ENCODE data around the gene PNPT1.
"Not testable (repeated sequence)": the region's sequence is repeated elsewhere in the genome, so short reads cannot be mapped to it uniquely, and the experiment has no call there.

Gene PNPT1

DNA sequence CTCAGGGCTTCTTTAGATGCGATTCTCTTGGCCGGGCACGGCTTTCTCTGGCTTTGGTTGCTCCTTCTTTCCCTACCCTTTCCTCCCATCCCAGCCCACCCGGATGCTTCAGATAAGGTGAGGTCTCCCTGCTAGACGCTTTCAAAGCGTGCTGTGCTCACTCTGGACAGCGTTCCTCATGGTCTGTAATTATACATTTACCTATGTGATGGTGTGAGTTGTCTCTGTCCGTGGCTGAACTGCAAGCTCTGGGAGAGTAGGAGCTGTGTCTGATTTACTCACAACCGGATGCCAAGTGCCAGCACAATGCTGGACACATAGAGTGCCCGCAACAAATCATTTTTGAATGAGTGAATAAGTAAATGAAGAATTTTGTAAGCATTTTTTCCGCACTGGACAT lies 26.8 kb upstream of the PNPT1 start:
- Histone ChIP-seq H3K79me2 (ENCODE audit: low read length) (no peaks in the 10 kb centered on the region), H3K27ac (ENCODE audit: low read length) (no peak overlapping the region), H2AFZ (ENCODE audit: low read depth, low read length) (no peak overlapping the region), H3K4me1 (ENCODE audit: low read length) (peaks cover 8% of the 10 kb centered on the region), H3K9ac (ENCODE audit: low read length) (no peak overlapping the region), H3K36me3 (replicated peaks; ENCODE audit: low read depth, low read length) (no peaks in the 10 kb centered on the region), H4K20me1 (ENCODE audit: insufficient read depth, low read length) (no peaks in the 10 kb centered on the region), H3K4me3 (ENCODE audit: low read length) (no peak overlapping the region), H3K27me3 (ENCODE audit: low read depth, low read length) (no peaks in the 10 kb centered on the region), H3K4me2 (ENCODE audit: low read length) (no peak overlapping the region), H3K9me3 (ENCODE audit: insufficient read depth, low read length) (no peaks in the 10 kb centered on the region)
- TF ChIP-seq EZH2phosphoT487 (IDR thresholded peaks at IDR 0.05; ENCODE audit: low read depth) (no peak), CTCF (IDR thresholded peaks at IDR 0.05; ENCODE audit: low read depth, low read length) (no peak)

DNA sequence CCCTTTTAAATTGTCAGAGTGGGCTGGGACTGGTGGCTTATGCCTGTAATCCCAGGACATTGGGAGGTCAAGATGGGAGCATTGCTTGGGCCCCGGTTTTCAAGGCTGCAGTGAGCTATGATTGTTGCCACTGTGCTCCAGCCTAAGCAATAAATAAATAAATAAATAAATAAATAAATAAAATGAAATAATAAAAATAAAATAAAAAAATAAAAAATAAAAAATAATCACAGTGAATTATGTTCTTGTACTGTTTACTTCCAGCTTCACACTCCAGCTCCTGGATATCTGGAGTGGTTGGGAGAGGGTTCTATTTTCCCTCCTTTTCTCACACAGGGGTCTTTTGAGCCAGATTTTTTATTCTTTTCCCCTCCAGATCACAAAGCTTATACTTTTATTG lies 26.2 kb upstream of the PNPT1 start:
- no peak overlapping the region for H3K27ac ChIP-seq (ENCODE audit: low read length)
- H3K4me3 ChIP-seq (ENCODE audit: low read length) = no peak overlapping the region
- peaks cover 8% of the 10 kb centered on the region for H3K4me1 ChIP-seq (ENCODE audit: low read length)
- H3K4me2 ChIP-seq (ENCODE audit: low read length) = no peak overlapping the region
- H3K36me3 ChIP-seq (replicated peaks; ENCODE audit: low read depth, low read length) = no peaks in the 10 kb centered on the region
- TF ChIP-seq CTCF (IDR thresholded peaks at IDR 0.05; ENCODE audit: low read depth, low read length) (no peak), EZH2phosphoT487 (IDR thresholded peaks at IDR 0.05; ENCODE audit: low read depth) (no peak)
- no peaks in the 10 kb centered on the region for H3K9me3 ChIP-seq (ENCODE audit: insufficient read depth, low read length)
- no peaks in the 10 kb centered on the region for H3K27me3 ChIP-seq (ENCODE audit: low read depth, low read length)
- H3K79me2 ChIP-seq (ENCODE audit: low read length) = no peaks in the 10 kb centered on the region
- H4K20me1 ChIP-seq (ENCODE audit: insufficient read depth, low read length) = no peaks in the 10 kb centered on the region
- no peak overlapping the region for H2AFZ ChIP-seq (ENCODE audit: low read depth, low read length)
- no peak overlapping the region for H3K9ac ChIP-seq (ENCODE audit: low read length)

- Histone ChIP-seq H3K27ac (ENCODE audit: low read length) (no peak overlapping the region), H3K4me1 (ENCODE audit: low read length) (peaks cover 12% of the 10 kb centered on the region), H3K36me3 (replicated peaks; ENCODE audit: low read depth, low read length) (no peaks in the 10 kb centered on the region), H3K9ac (ENCODE audit: low read length) (no peak overlapping the region), H3K4me2 (ENCODE audit: low read length) (peak overlapping the region; percentile 15; the same call in 1 of the 2 replicates), H3K9me3 (ENCODE audit: insufficient read depth, low read length) (no peaks in the 10 kb centered on the region), H3K79me2 (ENCODE audit: low read length) (no peaks in the 10 kb centered on the region), H2AFZ (ENCODE audit: low read depth, low read length) (0 out of 2 replicates have a peak overlapping the region, but pooled peaks have one; percentile 12), H4K20me1 (ENCODE audit: insufficient read depth, low read length) (no peaks in the 10 kb centered on the region), H3K4me3 (ENCODE audit: low read length) (no peak overlapping the region), H3K27me3 (ENCODE audit: low read depth, low read length) (no peaks in the 10 kb centered on the region)
- peak; percentile 89 for TF ChIP-seq CTCF (IDR thresholded peaks at IDR 0.05; ENCODE audit: low read depth, low read length)
- TF ChIP-seq EZH2phosphoT487 (IDR thresholded peaks at IDR 0.05; ENCODE audit: low read depth) = no peak
These were observed 24.7 kb upstream of the PNPT1 start for GRCh38 chr2:55718165-55719008.

DNA sequence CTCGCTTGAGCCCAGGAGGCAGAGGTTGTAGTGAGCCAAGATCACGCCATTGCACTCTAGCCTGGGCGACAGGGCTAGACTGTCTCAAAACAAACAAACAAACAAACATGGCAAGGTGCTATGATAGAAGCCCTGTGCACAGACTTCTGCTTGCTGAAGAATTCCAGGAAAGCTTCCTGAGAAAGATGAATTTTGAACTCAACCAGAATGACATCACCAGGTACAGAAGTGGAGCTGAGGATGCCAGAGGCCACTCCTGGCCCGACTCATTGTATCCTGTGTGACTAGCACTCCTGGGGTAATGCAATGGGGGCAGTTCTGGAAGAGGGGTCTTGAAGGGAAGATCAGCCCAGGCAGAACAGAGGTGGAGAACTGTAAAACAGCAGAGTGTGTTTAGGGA lies 22.0 kb upstream of the PNPT1 start:
- no peak overlapping the region for H3K27ac ChIP-seq (ENCODE audit: low read length)
- no peak overlapping the region for H3K9ac ChIP-seq (ENCODE audit: low read length)
- peaks cover 15% of the 10 kb centered on the region for H3K4me1 ChIP-seq (ENCODE audit: low read length)
- no peaks in the 10 kb centered on the region for H4K20me1 ChIP-seq (ENCODE audit: insufficient read depth, low read length)
- H3K9me3 ChIP-seq (ENCODE audit: insufficient read depth, low read length) = no peaks in the 10 kb centered on the region
- H3K27me3 ChIP-seq (ENCODE audit: low read depth, low read length) = no peaks in the 10 kb centered on the region
- no peak overlapping the region for H3K4me3 ChIP-seq (ENCODE audit: low read length)
- no peak overlapping the region for H3K4me2 ChIP-seq (ENCODE audit: low read length)
- no peaks in the 10 kb centered on the region for H3K36me3 ChIP-seq (replicated peaks; ENCODE audit: low read depth, low read length)
- H2AFZ ChIP-seq (ENCODE audit: low read depth, low read length) = no peak overlapping the region
- no peaks in the 10 kb centered on the region for H3K79me2 ChIP-seq (ENCODE audit: low read length)
- TF ChIP-seq CTCF (IDR thresholded peaks at IDR 0.05; ENCODE audit: low read depth, low read length) = no peak

DNA sequence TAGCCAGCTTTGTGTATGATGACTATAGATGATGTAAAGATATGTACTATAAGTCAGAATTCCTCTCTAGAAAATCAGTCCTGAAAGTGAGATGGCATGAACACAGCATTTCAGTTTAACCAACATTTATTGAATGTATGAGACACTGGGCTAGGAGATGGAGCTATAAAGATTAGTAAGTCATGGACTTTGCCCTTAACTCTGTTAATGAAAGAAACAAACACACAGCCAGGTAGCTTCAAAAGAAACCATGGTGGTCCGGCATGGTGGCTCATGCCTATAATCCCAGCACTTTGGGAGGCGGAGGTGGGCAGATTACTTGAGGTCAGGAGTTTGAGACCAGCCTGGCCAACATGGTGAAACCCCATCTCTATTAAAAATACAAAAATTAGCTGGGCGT lies 21.5 kb upstream of the PNPT1 start:
- H3K9me3 ChIP-seq (ENCODE audit: insufficient read depth, low read length); H3K36me3 ChIP-seq (replicated peaks; ENCODE audit: low read depth, low read length); H3K27me3 ChIP-seq (ENCODE audit: low read depth, low read length); H3K27ac ChIP-seq (ENCODE audit: low read length); H3K9ac ChIP-seq (ENCODE audit: low read length); H2AFZ ChIP-seq (ENCODE audit: low read depth, low read length); H3K4me3 ChIP-seq (ENCODE audit: low read length); H4K20me1 ChIP-seq (ENCODE audit: insufficient read depth, low read length); H3K4me2 ChIP-seq (ENCODE audit: low read length); H3K79me2 ChIP-seq (ENCODE audit: low read length): not testable (repeated sequence)
- peaks cover 16% of the 10 kb centered on the region for H3K4me1 ChIP-seq (ENCODE audit: low read length)

Measured in OCI-LY3 (cell line).